ENCODE data around the gene KLRC3.
"Not testable (repeated sequence)": the region's sequence is repeated elsewhere in the genome, so short reads cannot be mapped to it uniquely, and the experiment has no call there.

Gene KLRC3

DNA sequence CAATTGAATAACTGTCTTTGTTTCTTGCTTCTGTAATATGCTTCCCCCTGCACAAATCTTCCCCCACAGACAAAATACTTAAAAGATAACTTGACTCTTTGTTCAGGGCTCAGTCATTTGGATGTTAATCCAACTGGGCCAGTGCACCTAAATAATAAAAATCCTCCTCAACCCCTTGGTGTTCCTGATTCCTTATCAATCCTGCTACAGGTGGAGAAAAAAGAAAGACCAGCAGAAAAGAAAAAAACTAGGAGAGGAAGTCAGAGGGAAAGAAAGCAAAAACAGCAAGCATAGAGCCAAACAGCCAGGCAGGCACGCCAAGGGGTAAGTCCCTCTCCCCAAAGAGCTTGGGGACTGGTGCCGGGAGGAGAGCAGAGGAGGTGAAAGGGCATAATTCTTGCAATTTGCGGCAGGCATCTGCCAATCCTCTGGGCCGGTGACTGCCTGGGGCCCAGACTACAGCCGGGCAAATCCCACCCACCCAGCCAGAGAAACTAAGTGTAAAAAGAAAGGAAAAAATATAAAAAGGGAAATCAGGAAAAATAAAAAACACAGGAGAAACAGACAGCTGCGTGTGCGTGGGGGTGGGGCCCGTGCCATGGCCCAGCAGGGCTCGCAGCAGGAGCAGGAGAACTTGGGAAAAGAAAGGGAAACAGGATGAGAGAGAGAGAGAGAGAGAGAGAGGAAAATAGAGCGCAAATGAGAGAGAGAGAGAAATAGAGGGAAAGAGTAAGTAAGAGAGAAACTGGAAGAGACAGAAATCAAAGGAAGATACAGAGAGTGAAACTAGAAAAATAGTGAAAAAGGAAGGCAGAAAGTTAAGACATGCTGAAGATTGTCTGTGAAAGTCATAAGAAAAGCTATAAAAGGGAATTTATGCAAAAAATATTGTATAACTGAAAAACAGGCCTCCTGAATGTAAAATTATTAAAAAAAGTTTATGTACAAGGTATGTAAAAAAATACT, 51.9 kb downstream of the KLRC3 start:
- DNase-seq, result no peak

- not testable (repeated sequence) for DNase-seq
Measured at GRCh38 chr12:10367714-10368113, 52.7 kb downstream of the KLRC3 start.

DNA sequence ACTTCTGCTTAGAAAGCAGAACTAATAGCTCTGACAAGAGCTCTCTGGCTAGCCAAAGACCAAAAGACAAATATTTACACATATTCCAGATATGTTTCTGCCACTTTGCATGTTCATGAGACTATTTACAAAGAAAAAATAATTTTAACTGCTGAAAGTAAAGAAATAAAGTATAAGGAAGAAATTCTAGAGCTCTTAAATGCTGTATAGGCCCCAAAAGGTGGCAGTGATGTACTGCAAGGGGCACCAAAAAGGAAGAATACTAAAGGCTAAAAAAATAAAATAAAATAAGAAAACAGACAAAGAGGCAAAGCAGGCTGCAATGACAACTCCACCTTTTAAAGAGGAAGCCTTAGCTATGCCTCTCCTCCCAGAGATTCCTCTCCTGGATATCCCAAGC, 53.5 kb downstream of the KLRC3 start:
- no peak for DNase-seq

DNA sequence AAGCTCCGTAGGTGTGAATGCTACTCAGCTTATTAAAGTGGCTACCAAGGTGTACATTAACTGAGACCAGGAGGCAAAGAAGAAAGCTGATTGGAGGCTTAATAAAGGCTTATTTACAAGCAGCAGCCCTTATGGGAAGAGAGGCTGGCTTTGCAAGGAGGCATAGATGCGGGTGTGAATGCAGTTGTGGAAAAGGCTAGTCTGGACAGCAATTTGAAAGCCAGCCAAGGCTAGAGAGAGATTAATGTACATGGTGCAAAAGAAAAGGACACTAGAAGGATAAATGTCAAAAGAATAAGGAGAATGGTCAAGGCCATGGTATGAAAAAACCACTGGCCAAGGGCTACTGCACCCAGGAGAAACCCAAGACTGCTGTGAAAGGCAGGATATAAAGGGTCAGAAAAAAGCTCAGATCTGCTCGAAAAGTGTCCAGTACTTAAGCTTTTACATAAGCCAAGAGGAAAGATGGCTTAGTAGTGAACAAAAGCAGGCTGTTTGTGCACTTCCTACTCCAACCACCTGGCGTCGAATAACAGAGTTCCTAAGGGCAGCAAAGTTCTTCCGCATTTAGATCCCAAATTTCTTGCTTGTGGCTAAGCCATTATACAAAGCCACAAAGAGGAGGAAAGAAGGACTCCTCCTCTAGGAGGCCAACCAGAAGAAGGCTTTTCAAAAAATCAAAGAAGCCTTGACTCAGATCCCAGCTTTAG, 54.5 kb downstream of the KLRC3 start:
- no peak for DNase-seq

DNA sequence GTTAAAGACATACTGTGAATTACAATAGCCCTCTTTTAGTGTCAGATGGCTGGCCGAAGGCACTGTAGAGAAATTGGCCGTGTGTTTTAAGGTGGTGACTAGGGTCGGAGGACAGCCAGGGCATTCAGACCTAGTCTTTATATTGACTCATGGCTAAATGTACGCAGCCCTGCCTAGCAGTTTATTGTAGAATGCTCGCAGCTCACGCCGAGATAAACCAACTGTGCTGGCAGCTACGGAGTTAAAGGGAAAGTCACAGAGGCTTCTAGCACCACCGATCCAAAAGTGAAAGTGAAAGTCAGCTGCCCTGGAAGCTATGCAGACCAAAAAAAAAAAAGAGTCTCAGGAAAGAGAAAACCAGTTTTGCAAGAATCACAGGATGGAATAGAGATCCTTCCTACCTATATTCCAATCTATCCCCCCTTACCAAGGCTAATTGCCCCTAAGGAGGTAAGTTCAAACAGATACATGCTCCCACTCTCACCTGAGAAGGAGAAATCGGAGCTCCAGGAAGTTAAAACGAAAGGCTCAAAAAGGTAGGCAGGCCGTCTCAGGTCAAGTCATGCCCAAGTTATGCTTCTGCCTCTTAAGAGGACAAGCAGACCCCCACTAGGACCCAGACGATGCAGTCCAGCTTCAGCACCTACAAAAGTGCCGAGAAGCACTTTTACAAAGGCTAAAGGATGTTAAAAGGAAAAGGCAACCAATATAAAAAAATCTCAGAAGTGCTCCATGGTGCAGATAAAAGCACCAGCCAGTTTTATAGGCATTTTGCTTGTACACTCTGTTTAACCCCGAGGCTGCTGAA, 55.4 kb downstream of the KLRC3 start:
- DNase-seq, result peak; percentile 82

- DNase-seq, result peak; percentile 55
Measured at GRCh38 chr12:10363914-10364814, 56.2 kb downstream of the KLRC3 start.

- DNase-seq, result no peak
Measured at GRCh38 chr12:10363658-10363913, 56.8 kb downstream of the KLRC3 start.

GRCh38 chr12:10362828-10363657, 57.4 kb downstream of the KLRC3 start:
- DNase-seq, result no peak

- no peak for DNase-seq
Measured at GRCh38 chr12:10362325-10362724, 58.1 kb downstream of the KLRC3 start.
